Hepatocyte (in vitro differentiated cells): Measurements from ENCODE around the gene COL4A2.

ENCODE experiments used
- CTCF ChIP-seq: fragments of 200-600 bp; sonication (generic); IDR thresholded peaks from 2 replicates; pipeline ENCODE4 v1.5.1; 2016; ENCODE audit warnings: antibody characterized with exemption, mild to moderate bottlenecking; ENCODE audit not compliant: poor library complexity
- EZH2 ChIP-seq: fragments of 200-600 bp; sonication (generic); IDR thresholded peaks from 2 replicates; pipeline ENCODE4 v1.6.1; 2016; ENCODE audit warnings: antibody characterized with exemption, mild to moderate bottlenecking, borderline replicate concordance

- TF ChIP-seq CTCF (no peak), EZH2 (no peak)
Observed at GRCh38 chr13:110528371-110528770, 221.3 kb downstream of the COL4A2 start.
